NCI-H187 (cell line): Measurements from ENCODE around the gene LAMA2.

ENCODE experiments used
- DNase-seq, 2 experiments: peaks; one replicate each; lab custom pipeline; 2025; lab: John Stamatoyannopoulos, UW

Gene LAMA2

DNA sequence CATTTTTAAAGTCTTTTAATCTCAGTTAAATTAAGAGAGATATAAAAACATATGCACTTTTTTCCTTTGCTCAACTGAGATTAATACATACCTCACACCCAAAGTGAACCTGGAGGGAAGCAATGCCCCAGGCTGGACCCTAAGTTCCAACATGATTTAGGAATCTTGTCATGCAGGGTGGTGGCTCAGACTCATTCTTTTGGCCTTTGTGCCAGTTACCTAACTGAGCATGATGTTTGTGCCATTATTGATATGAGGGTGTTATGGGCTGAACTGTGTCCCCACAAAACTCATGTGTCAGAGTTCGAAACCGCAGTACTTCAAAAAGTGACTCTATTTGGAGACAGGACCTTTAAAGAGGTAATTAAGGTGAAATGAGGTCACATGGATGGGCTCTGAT lies 639.0 kb downstream of the LAMA2 start:
- DNase-seq: no peak

GRCh38 chr6:129523816-129524215 lies 640.9 kb downstream of the LAMA2 start:
- no peak for DNase-seq

DNA sequence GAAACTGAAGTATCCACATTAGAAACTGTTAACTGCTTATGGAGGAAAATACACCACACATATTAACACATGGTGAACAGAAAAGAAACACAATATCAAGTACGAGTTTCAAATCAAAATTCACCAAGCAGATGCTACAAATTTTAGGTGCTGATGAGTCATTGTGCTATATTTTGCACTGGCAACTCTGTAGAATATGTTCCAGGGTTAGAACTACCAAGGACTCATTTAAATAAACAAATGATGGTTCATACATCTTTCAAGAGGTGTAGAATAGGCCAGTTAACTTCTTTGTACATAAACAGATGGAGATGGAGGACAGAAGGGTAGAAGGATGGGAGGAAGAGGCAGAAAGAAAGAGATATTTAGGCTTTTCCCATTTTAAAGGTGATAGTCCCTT lies 642.1 kb downstream of the LAMA2 start:
- DNase-seq: no peak

DNA sequence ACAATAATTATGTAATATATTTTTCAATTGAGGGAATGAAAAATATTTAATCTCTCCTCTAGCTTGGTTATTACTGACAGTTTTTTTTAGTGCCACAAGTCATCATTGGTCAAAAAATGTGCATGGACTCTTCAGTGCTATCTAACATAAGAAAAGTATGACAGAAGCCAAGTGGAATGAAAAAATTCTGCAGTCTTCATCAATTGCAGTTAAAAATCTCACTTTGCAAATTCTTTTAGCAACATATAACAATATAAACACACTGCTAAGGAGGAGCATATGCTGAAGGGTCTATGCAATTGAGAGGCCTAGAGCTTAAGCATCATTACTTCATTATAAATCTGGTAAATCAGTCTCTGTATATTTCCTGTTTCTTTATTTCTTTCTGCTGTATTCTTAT lies 652.0 kb downstream of the LAMA2 start:
- no peak for DNase-seq

DNA sequence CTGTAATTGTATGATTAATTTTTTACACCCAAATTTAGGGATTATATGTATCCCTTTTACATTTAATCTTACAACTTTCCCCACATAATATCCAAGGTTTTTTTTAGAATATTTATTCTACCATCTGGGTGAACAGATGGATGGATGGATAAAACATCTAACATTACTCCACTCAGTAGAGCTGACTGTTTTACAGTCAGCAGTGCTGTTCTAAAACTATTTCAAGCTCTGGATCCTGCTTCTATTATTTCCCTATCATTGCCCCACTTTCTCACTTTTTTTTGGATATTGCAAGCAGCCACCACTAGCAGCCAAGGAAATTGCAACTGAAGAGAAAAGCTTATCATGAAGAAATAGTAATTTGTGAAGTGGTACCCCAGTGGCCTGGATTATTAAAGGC lies 653.3 kb downstream of the LAMA2 start:
- no peak for DNase-seq

- DNase-seq: no peak
Observed at GRCh38 chr6:129539032-129539431, 656.1 kb downstream of the LAMA2 start.

- no peak for DNase-seq
Observed at GRCh38 chr6:129542705-129543104, 659.8 kb downstream of the LAMA2 start.

DNA sequence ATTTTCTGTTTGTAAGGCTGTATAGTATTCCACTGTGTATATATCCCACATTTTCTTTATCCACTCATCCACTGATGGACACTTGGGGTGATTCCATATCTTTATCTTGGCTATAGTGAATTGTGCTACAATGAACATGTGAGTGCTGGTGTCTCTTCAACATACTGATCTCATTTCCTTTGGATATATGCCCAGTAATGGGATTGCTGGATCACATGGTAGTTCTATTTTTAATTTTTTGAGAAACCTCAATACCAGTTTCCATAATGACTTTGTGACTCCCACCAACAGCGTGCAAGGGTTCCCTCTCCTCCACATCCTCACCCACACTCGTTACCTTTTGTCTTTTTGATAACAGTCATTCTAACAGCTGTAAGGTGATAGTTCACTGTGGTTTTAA lies 661.0 kb downstream of the LAMA2 start:
- DNase-seq: no peak

DNA sequence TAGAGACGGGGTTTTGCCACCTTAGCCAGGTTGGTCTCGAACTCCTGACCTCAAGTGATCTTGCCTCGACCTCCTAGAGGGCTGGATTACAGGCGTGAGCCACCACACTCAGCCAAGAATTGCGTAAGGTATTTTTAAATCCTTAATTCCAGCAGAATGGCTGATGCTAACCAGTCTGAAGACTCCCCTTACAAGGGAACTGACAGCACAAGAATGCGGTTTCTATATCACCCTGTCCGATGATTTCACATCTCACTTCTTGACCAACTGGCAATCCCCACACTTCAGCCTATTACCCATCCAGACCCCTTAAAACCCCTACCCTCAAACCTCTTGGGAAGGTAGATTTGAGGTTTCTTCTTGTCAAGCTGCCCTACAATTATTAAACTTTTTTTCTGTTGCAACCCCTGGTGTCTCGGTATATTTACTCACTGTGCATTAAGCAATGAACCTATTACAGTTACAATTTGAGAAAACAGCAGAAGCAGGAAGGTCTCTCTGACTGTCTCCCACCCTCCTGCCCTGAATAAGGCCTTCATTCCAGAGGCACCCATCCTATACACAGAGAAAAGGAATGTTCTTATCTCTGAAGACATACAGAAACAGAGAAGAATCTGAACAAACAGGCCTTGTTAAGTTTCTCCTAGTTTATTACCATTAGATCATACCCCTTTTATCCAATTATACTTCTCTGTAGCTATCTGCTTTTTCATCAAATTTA lies 662.1 kb downstream of the LAMA2 start:
- DNase-seq: no peak

DNA sequence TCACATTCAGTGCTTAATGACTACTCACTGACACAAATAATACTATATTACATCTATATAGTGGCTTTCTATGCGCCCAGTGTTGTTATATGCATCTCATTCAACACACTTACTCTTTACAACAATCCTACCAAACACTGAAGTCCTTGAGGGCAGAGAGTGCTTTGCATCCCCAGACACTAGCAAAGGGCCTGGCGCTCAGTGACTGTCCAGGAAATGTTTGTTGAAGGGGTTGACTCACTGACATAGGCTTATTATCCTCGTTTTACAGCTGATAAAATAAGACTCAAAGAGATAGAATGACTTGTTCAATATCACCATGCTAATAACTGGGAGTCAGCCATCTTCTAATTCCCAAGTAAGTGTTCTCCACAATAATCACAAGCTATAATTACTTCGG lies 663.8 kb downstream of the LAMA2 start:
- DNase-seq: no peak

- DNase-seq: no peak
Observed at GRCh38 chr6:129551486-129551885, 668.5 kb downstream of the LAMA2 start.

DNA sequence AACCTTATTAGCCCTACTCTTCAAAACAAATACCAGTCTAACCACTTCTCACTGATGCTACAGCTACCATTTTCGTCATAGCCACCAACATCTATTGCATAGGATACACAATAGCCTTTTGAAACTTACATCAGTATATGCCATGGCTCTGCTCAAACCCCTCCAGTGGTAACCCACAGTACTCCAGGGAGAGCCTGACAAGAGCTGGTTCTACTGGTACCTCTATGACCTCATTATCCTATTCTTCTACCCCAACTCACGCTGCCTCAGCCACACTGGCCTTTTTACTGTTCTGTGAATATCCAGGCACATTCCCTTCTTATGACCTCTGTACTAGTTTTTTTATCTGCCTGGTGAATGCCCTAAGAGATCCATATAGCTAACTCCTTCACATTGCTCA lies 669.5 kb downstream of the LAMA2 start:
- no peak for DNase-seq

GRCh38 chr6:129555206-129555832 lies 672.4 kb downstream of the LAMA2 start:
- DNase-seq: no peak

GRCh38 chr6:129558248-129558647 lies 675.3 kb downstream of the LAMA2 start:
- DNase-seq: no peak

DNA sequence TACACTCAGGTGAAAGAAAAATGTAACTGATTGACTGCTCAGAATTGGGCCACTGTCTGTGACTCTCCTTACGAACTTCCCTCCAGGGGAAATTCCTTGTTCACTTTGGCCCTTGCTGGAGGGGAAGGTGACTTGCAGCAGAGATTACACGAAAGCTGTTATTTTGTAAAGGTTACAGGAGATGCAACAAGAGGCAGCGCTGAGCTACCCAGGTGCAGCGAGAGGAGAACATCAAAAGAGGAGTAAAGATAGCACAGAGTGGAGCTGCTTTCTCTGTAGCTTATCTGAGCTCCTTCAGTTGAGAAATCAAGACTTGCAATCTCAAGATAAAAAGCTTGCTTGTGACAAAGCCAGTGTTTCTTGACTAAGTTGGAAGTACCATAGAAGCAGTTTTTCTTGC lies 682.4 kb downstream of the LAMA2 start:
- no peak for DNase-seq

DNA sequence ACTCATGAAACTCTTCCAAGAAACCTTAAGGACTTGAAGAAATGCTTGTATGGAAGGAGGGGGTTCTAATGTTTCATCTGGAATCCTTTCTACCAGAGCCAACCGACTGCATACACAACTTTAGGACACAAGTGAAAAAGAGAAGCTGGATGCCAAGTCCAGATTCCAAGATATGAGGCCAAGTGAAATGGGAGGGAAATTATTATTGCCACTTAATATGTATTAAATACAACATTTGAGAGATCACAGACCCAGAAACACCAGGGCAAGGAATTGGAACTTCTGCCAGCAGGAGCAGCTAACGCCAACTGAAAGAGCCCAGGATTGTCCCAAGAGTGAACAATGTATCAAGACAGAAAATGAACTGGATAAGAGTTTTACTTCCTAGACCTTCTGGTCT lies 682.9 kb downstream of the LAMA2 start:
- no peak for DNase-seq
